SK-N-SH (cell line): ENCODE measurements around the gene ADD1. TPM values are rescaled to one million over a fixed set of nuclear protein-coding genes. Genes with fewer than 3 reads are reported as not detected.
"Not testable (repeated sequence)": the region's sequence is repeated elsewhere in the genome, so short reads cannot be mapped to it uniquely, and the experiment has no call there.

ENCODE experiments used
- CTCF ChIA-PET: fragments of 300-600, 350-600 bp; formaldehyde crosslinking; extraction: SDS; loops from one replicate; lab custom pipeline; 2021; lab: Yijun Ruan, JAX
- POLR2A ChIA-PET: fragments of 350-600 bp; sonication (Branson Sonifier 250); formaldehyde crosslinking; extraction: SDS; loops from one replicate; lab custom pipeline; 2020; ENCODE audit warnings: antibody characterized with exemption, inconsistent platforms; lab: Yijun Ruan, JAX
- DNase-seq: peaks from one replicate; pipeline ENCODE4 v3.0.0; 2012
- H2AFZ ChIP-seq: fragments of 200-600 bp; sonication (generic); 2 replicates; pipeline ENCODE4 v1.8.1; 2016; ENCODE audit warnings: antibody characterized with exemption, mild to moderate bottlenecking, low read depth
- H3F3A ChIP-seq: fragments of 200-600 bp; sonication (generic); replicated peaks from 2 replicates; pipeline ENCODE3; 2016; ENCODE audit warnings: antibody characterized with exemption, mild to moderate bottlenecking; ENCODE audit not compliant: insufficient read depth
- H3K27ac ChIP-seq, 2 experiments: fragments of 200-500 bp in 1 of 2; fragments of 200-600 bp in 1 of 2; sonication (Bioruptor generic) in 1 of 2; sonication (generic), shearing (Covaris generic) in 1 of 2; 2 replicates each; pipeline versions ENCODE4 v1.5.1 to v1.6.1; 2014 to 2016; ENCODE audit warnings: low read depth in 2 of 2, inconsistent platforms in 1 of 2, low read length in 1 of 2, mild to moderate bottlenecking in 1 of 2, mixed read lengths in 1 of 2
- H3K27me3 ChIP-seq: fragments of 200-600 bp; sonication (generic), shearing (Covaris generic); 2 replicates; pipeline ENCODE4 v1.6.1; 2016; ENCODE audit warnings: mixed run types; ENCODE audit not compliant: insufficient read depth
- H3K36me3 ChIP-seq, 2 experiments: fragments of 200-500 bp in 1 of 2; fragments of 200-600 bp in 1 of 2; sonication (Bioruptor generic) in 1 of 2; sonication (generic) in 1 of 2; replicated peaks in 1 of 2; 2 replicates each; pipeline versions ENCODE3 to v1.5.1; 2014 to 2016; ENCODE audit warnings: low read length in 1 of 2, mild to moderate bottlenecking in 1 of 2; ENCODE audit not compliant: insufficient read depth in 2 of 2, control insufficient read depth in 1 of 2
- H3K4me1 ChIP-seq, 2 experiments: fragments of 200-500 bp in 1 of 2; fragments of 200-600 bp in 1 of 2; sonication (Bioruptor generic) in 1 of 2; sonication (generic), shearing (Covaris generic) in 1 of 2; 2 replicates each; pipeline versions ENCODE4 v1.5.1 to v1.6.1; 2014 to 2016; ENCODE audit warnings: low read depth in 1 of 2, low read length in 1 of 2, mixed run types in 1 of 2; ENCODE audit not compliant: insufficient read depth in 2 of 2, control insufficient read depth in 1 of 2
- H3K4me2 ChIP-seq: fragments of 200-600 bp; sonication (generic), shearing (Covaris generic); 2 replicates; pipeline ENCODE4 v1.6.1; 2017; ENCODE audit warnings: mixed run types
- H3K4me3 ChIP-seq, 2 experiments: fragments of 200-500 bp in 1 of 2; fragments of 200-600 bp in 1 of 2; sonication (Bioruptor generic) in 1 of 2; sonication (generic), shearing (Covaris generic) in 1 of 2; 2 replicates each; pipeline versions ENCODE4 v1.5.1 to v1.8.1; 2014 to 2016; ENCODE audit warnings: low read depth in 2 of 2, inconsistent platforms in 1 of 2, low read length in 1 of 2, mild to moderate bottlenecking in 1 of 2, mixed read lengths in 1 of 2, moderate library complexity in 1 of 2
- H3K79me2 ChIP-seq: fragments of 200-600 bp; sonication (generic); 2 replicates; pipeline ENCODE4 v1.8.1; 2017; ENCODE audit warnings: mild to moderate bottlenecking; ENCODE audit not compliant: insufficient read depth
- H3K9ac ChIP-seq: fragments of 200-600 bp; sonication (generic); 2 replicates; pipeline ENCODE4 v1.6.1; 2017; ENCODE audit warnings: mixed run types
- H3K9me2 ChIP-seq: fragments of 200-600 bp; sonication (generic); 2 replicates; pipeline ENCODE4 v1.6.1; 2017; ENCODE audit warnings: mixed run types
- H3K9me3 ChIP-seq: fragments of 200-600 bp; sonication (generic); 2 replicates; pipeline ENCODE4 v1.6.1; 2017; ENCODE audit warnings: mixed run types, mild to moderate bottlenecking, moderate library complexity
- H4K20me1 ChIP-seq: fragments of 200-600 bp; sonication (generic); 2 replicates; pipeline ENCODE4 v1.6.1; 2017; ENCODE audit warnings: mild to moderate bottlenecking, mixed run types; ENCODE audit not compliant: insufficient read depth
- WGBS: methylation state at CpG from one replicate; pipeline ENCODE4 v1.1.6; 2017; ENCODE audit warnings: low lambda C conversion rate; 5-methylcytosine and 5-hydroxymethylcytosine counted together
- polyA plus RNA-seq, 3 experiments: library from polyadenylated mRNA; depleted of rRNA; stranded (reverse); fragments of >200 nt; gene quantifications; 2 replicates each; pipeline ENCODE4 v1.2.3, GENCODE V29; 2012

ADD1 gene
- polyA plus RNA-seq, 1 of the 3 experiments (the other 2 are of a cell fraction) = 155 TPM

- H3K36me3 ChIP-seq = peaks cover 10 to 42% of the 10 kb centered on the region in 2 experiments
- H3K9ac ChIP-seq, H4K20me1 ChIP-seq, POLR2A ChIA-PET, H3K27ac ChIP-seq, H3F3A ChIP-seq, H3K4me2 ChIP-seq, H3K4me3 ChIP-seq, H3K9me2 ChIP-seq, H2AFZ ChIP-seq, DNase-seq, H3K4me1 ChIP-seq, H3K9me3 ChIP-seq, CTCF ChIA-PET, H3K27me3 ChIP-seq: not testable (repeated sequence)
- H3K79me2 ChIP-seq = peaks cover 51% of the 10 kb centered on the region
- WGBS = 100% methylated on average over 2 of the region's 2 CpGs
Observed at GRCh38 chr4:2916696-2917095, 73.1 kb downstream of the ADD1 start.

DNA sequence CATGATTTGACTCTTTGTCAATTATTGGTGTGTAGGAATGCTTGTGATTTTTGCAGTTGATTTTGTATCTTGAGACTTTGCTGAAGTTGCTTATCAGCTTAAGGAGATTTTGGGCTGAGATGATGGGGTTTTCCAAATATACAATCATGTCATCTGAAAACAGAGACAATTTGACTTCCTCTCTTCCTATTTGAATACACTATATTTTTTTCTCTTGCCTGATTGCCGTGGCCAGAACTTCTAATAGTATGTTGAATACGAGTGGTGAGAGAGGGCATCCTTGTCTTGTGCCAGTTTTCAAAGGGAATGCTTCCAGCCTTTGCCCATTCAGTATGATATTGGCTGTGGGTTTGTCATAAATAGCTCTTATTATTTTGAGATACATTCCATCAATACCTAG is 74.7 kb downstream of the ADD1 start:
- H3K27ac ChIP-seq, H2AFZ ChIP-seq, H3F3A ChIP-seq, H3K4me3 ChIP-seq, CTCF ChIA-PET, H3K27me3 ChIP-seq, DNase-seq, H3K4me1 ChIP-seq, H3K9me3 ChIP-seq, H3K9me2 ChIP-seq, H3K9ac ChIP-seq, H3K4me2 ChIP-seq: not testable (repeated sequence)
- WGBS = 100% methylated on average over 2 of the region's 2 CpGs
- peaks cover 9 to 44% of the 10 kb centered on the region in 2 experiments for H3K36me3 ChIP-seq
- H3K79me2 ChIP-seq = peaks cover 67% of the 10 kb centered on the region
- POLR2A ChIA-PET = interaction anchor here (0.6 kb wide), 1 partner anchor 79 kb away, joined by 3 read pairs; no protein-coding TSS in a partner anchor
- peaks cover 16% of the 10 kb centered on the region; the same call in 1 of the 2 replicates for H4K20me1 ChIP-seq

DNA sequence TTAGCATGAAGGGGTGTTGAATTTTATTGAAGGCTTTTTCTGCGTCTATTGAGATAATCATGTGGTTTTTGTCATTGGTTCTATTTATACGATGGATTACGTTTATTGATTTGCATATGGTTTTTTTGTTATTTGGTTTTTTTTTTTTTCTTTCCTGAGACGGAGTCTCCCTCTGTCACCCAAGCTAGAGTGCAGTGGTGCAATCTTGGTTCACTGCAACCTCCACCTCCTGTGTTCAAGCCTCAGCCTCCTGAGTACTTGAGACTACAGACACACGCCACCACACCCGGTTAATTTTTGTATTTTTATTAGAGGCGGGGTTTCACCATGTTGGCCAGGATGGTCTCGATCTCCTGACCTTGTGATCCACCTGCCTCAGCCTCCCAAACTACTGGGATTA is 75.1 kb downstream of the ADD1 start:
- H3K9me3 ChIP-seq, H2AFZ ChIP-seq: not testable (repeated sequence)
- peaks cover 67% of the 10 kb centered on the region for H3K79me2 ChIP-seq

DNA sequence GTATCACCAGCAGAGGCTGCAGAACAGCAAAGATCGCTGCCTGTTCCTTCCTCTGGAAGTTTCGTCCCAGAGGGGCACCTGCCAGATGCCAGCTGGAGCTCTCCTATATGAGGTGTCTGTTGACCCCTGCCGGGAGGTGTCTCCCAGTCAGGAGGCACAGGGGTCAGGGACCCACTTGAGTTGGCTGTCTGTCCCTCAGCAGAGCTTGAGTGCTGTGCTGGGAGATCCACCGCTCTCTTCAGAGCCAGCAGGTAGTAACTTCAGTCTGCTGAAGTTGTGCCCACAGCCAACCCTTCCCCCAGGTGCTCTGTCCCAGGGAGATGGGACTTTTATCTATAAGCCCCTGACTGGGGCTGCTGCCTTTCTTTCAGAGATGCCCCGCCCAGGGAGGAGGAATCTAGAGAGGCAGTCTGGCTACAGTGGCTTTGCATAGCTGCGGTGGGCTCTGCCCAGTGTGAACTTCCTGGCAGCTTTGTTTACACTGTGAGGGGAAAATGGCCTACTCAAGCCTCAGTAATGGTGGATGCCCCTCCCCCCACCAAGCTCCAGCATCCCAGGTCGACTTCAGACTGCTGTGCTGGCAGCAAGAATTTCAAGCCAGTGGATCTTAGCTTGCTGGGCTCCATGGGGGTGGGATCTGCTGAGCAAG is 78.9 kb downstream of the ADD1 start:
- H3K9ac ChIP-seq, H3K9me2 ChIP-seq, H3K27me3 ChIP-seq, DNase-seq, H3K27ac ChIP-seq, H3F3A ChIP-seq, H2AFZ ChIP-seq, H3K4me1 ChIP-seq, H3K4me3 ChIP-seq, H3K9me3 ChIP-seq, POLR2A ChIA-PET, CTCF ChIA-PET, H3K4me2 ChIP-seq: not testable (repeated sequence)
- Histone ChIP-seq H3K79me2 (peaks cover 53% of the 10 kb centered on the region), H4K20me1 (peaks cover 28% of the 10 kb centered on the region), H3K36me3 (peaks cover 35 to 40% of the 10 kb centered on the region in 2 experiments)
- WGBS = 61% methylated on average over 3 of the region's 7 CpGs

More for the DNA sequence above, 75.1 kb downstream of the ADD1 start:
- H3F3A ChIP-seq, H3K4me1 ChIP-seq, DNase-seq, H3K27me3 ChIP-seq, H3K4me3 ChIP-seq, H3K27ac ChIP-seq, H3K4me2 ChIP-seq, H3K9ac ChIP-seq, H3K9me2 ChIP-seq: not testable (repeated sequence)
- H3K36me3 ChIP-seq = peaks cover 12 to 41% of the 10 kb centered on the region in 2 experiments
- CTCF ChIA-PET = interaction anchor here (0.8 kb wide), 1 partner anchor 36 kb away, joined by 3 read pairs; no protein-coding TSS in a partner anchor
- 95% methylated on average over 8 of the region's 8 CpGs for WGBS
- POLR2A ChIA-PET = interaction anchor here (0.6 kb wide), 1 partner anchor 80 kb away, joined by 3 read pairs; no protein-coding TSS in a partner anchor
- H4K20me1 ChIP-seq = peaks cover 16% of the 10 kb centered on the region; the same call in 1 of the 2 replicates
